ENCODE measurements around the gene NDUFS6. TPM values are rescaled to one million over a fixed set of nuclear protein-coding genes. Genes with fewer than 3 reads are reported as not detected.
A peak's percentile ranks its signal among the peaks of the same experiment; 100 is the strongest.

The NDUFS6 gene
- 10 to 100 TPM; 12.5 to 41.9 TPM for total RNA-seq

- H3K36me3 ChIP-seq (replicated peaks in 1 of 2; ENCODE audit: insufficient read depth in 1 of 2, low read depth in 2 of 2), result peaks cover 5 to 18% of the 10 kb centered on the region in 2 donors
- intact Hi-C loops (cut with DNase I), result no loop called here
- TF ChIP-seq POLR2A (IDR thresholded peaks at IDR 0.05) (peak in 2 of 3 donors; percentile 71 to 76), CTCF (IDR thresholded peaks at IDR 0.05) (peak in 2 of 7 experiments; percentile 1 to 21)
- H3K27me3 ChIP-seq, result no peaks in the 10 kb centered on the region
- H3K27ac ChIP-seq, result peak within 1 kb of the TSS; percentile 63 to 90 (median 76)
- peak; percentile 73 for ATAC-seq
- DNase-seq, result peak; percentile 80 to 87 (median 84)
- 0 to 1% methylated on average over 6 to 69 of the region's 69 CpGs for WGBS, 2 donors
- peak within 1 kb of the TSS; percentile 94 to 98 for H3K4me3 ChIP-seq
- no peaks in the 10 kb centered on the region for H3K9me3 ChIP-seq
- H3K4me1 ChIP-seq, result peaks cover 30% of the 10 kb centered on the region
These were observed at the start of gene NDUFS6 for GRCh38 chr5:1801222-1801966. Gene NDUFS6 (plus strand): TSS chr5:1801407. CDS start chr5:1801418, 11 bp downstream.

- 63 to 66% methylated on average over 20 to 29 of the region's 29 CpGs for WGBS, 2 donors
- ATAC-seq, result no peak
- Histone ChIP-seq H3K27me3 (no peaks in the 10 kb centered on the region), H3K4me3 (no peak overlapping the region), H3K36me3 (replicated peaks in 1 of 2; ENCODE audit: insufficient read depth in 1 of 2, low read depth in 2 of 2) (no peaks in the 10 kb centered on the region), H3K9me3 (no peaks in the 10 kb centered on the region), H3K27ac (no peak overlapping the region), H3K4me1 (no peaks in the 10 kb centered on the region)
- intact Hi-C loops (cut with DNase I), result no loop called here
- TF ChIP-seq CTCF (IDR thresholded peaks at IDR 0.05), result no peak
- no peak for TF ChIP-seq POLR2A (IDR thresholded peaks at IDR 0.05)
- no peak for DNase-seq
These were observed 49.1 kb upstream of the NDUFS6 start for GRCh38 chr5:1751864-1752822.

GRCh38 chr5:1752881-1753280 lies 48.3 kb upstream of the NDUFS6 start:
- Histone ChIP-seq H3K4me1 (no peaks in the 10 kb centered on the region), H3K36me3 (replicated peaks in 1 of 2; ENCODE audit: insufficient read depth in 1 of 2, low read depth in 2 of 2) (no peaks in the 10 kb centered on the region), H3K27ac (no peak overlapping the region), H3K4me3 (no peak overlapping the region), H3K9me3 (no peaks in the 10 kb centered on the region), H3K27me3 (no peaks in the 10 kb centered on the region)
- intact Hi-C loops (cut with DNase I), result no loop called here
- ATAC-seq (no peak), DNase-seq (no peak)
- 63 to 71% methylated on average over 13 to 15 of the region's 16 CpGs for WGBS, 2 donors
- TF ChIP-seq POLR2A (IDR thresholded peaks at IDR 0.05) (no peak), CTCF (IDR thresholded peaks at IDR 0.05) (no peak)

GRCh38 chr5:1753490-1753889 lies 47.7 kb upstream of the NDUFS6 start:
- 64 to 79% methylated on average over 8 of the region's 8 CpGs for WGBS, 2 donors
- Histone ChIP-seq H3K27ac (no peak overlapping the region), H3K4me3 (no peak overlapping the region), H3K9me3 (no peaks in the 10 kb centered on the region), H3K36me3 (replicated peaks in 1 of 2; ENCODE audit: insufficient read depth in 1 of 2, low read depth in 2 of 2) (no peaks in the 10 kb centered on the region), H3K27me3 (no peaks in the 10 kb centered on the region), H3K4me1 (no peaks in the 10 kb centered on the region)
- ATAC-seq (no peak), DNase-seq (peak in 1 of 4 donors; percentile 1)
- intact Hi-C loops (cut with DNase I), result no loop called here
- no peak for TF ChIP-seq CTCF (IDR thresholded peaks at IDR 0.05)
- no peak for TF ChIP-seq POLR2A (IDR thresholded peaks at IDR 0.05)

Measured in body of pancreas (tissue), 4 donors.